Endothelial cell of umbilical vein (primary cell): ENCODE data around the gene CAMSAP1.

ENCODE experiments used
- EZH2 ChIP-seq: IDR thresholded peaks from 2 replicates; pipeline ENCODE4 v1.6.1; 2012; ENCODE audit warnings: borderline replicate concordance, low read depth, mild to moderate bottlenecking, moderate library complexity, low read length, inconsistent platforms; ENCODE audit not compliant: severe bottlenecking
- FOS ChIP-seq: IDR thresholded peaks from 2 replicates; pipeline ENCODE4 v1.6.1; 2011; ENCODE audit warnings: mild to moderate bottlenecking, low read length, moderate library complexity, borderline replicate concordance; ENCODE audit not compliant: insufficient read depth
- GATA2 ChIP-seq: IDR thresholded peaks from 2 replicates; pipeline ENCODE4 v1.7.0; 2011; ENCODE audit warnings: low read depth, mild to moderate bottlenecking, moderate library complexity, mixed read lengths, low read length; ENCODE audit not compliant: insufficient read length, insufficient read depth
- POLR2A ChIP-seq: IDR thresholded peaks from 2 replicates; pipeline ENCODE4 v1.6.1; 2012; ENCODE audit warnings: low read depth, mild to moderate bottlenecking, control low read depth, low read length
- POLR2AphosphoS5 ChIP-seq: IDR thresholded peaks from 2 replicates; pipeline ENCODE4 v1.6.1; 2012; ENCODE audit warnings: low read depth, mild to moderate bottlenecking, control low read depth, low read length, moderate library complexity; ENCODE audit not compliant: insufficient read depth
- TF ChIP-seq, protein P1 (sequence below), 2 donors: IDR thresholded peaks; 1 replicate in 1 of 2; 2 replicates in 1 of 2; pipeline ENCODE4 v1.5.1; 2011; ENCODE audit warnings: low read length in 2 of 2, mild to moderate bottlenecking in 2 of 2, moderate library complexity in 2 of 2, control low read depth in 1 of 2, inconsistent platforms in 1 of 2, low read depth in 1 of 2; ENCODE audit not compliant: insufficient read depth in 1 of 2; ENCODE audit errors: extremely low read depth in 1 of 2
- TF ChIP-seq, protein P2 (sequence below): IDR thresholded peaks from 2 replicates; pipeline ENCODE4 v1.6.1; 2011; ENCODE audit not compliant: insufficient read depth, insufficient read length

DNA sequence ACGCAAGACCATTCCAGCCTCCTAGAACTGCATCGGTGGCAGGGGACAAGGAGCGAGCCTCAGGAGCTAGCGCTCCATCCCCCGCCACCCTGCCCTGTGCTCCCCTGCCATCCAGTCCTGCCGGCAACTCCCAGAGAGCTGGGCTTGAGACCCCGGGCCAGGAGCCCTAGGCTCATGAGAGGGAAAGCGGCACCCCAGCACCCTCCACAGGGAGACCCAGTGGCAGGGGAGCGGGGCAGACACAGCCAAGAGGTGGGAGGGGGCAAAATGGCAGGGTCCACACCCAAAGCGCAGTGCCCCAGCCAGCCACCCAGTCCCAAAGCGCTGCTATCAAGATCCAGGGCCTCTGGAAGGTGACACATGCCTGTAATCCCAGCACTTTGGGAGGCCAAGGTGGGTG is 41.1 kb upstream of the CAMSAP1 start:
- TF ChIP-seq POLR2AphosphoS5 (no peak), EZH2 (no peak), FOS (no peak), POLR2A (no peak), GATA2 (no peak)
- TF ChIP-seq, protein P1, sequence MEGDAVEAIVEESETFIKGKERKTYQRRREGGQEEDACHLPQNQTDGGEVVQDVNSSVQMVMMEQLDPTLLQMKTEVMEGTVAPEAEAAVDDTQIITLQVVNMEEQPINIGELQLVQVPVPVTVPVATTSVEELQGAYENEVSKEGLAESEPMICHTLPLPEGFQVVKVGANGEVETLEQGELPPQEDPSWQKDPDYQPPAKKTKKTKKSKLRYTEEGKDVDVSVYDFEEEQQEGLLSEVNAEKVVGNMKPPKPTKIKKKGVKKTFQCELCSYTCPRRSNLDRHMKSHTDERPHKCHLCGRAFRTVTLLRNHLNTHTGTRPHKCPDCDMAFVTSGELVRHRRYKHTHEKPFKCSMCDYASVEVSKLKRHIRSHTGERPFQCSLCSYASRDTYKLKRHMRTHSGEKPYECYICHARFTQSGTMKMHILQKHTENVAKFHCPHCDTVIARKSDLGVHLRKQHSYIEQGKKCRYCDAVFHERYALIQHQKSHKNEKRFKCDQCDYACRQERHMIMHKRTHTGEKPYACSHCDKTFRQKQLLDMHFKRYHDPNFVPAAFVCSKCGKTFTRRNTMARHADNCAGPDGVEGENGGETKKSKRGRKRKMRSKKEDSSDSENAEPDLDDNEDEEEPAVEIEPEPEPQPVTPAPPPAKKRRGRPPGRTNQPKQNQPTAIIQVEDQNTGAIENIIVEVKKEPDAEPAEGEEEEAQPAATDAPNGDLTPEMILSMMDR (IDR thresholded peaks at IDR 0.05; ENCODE audit: extremely low read depth in 1 of 2, insufficient read depth in 1 of 2, low read depth in 1 of 2, low read length in 2 of 2) = no peak
- TF ChIP-seq, protein P2, sequence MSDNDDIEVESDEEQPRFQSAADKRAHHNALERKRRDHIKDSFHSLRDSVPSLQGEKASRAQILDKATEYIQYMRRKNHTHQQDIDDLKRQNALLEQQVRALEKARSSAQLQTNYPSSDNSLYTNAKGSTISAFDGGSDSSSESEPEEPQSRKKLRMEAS = no peak
